ENCODE measurements around the gene FLRT3.

The FLRT3 gene

DNA sequence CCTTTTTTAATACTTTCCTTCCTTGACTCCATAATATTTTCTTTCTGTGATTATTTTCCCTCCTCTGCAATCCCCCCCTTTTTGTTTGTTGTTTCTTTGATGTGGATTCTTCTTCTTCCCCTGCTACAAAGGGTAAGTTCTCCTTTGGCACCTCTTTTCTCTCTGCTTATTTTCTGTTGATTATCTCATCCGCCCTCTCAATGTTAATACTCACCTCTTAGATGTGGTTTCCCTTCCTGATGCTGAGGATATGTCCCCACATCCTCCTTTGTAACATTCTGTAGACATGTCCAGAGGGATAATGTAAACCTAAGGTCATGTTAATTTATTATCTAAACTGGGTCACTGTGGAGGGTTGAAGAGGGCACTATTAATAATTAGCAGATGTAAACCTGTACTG lies 17.7 kb downstream of the FLRT3 start:
- no peak for DNase-seq (ENCODE audit: low read depth in 2 of 2)

GRCh38 chr20:14313341-14314020 lies 23.9 kb downstream of the FLRT3 start:
- no peak for DNase-seq (ENCODE audit: low read depth in 2 of 2)

- no peak for DNase-seq (ENCODE audit: low read depth in 2 of 2)
Measured at GRCh38 chr20:14312001-14312400, 25.4 kb downstream of the FLRT3 start.

GRCh38 chr20:14310977-14311627 lies 26.3 kb downstream of the FLRT3 start:
- DNase-seq (ENCODE audit: low read depth in 2 of 2), result no peak

- DNase-seq (ENCODE audit: low read depth in 2 of 2), result no peak
Measured at GRCh38 chr20:14307956-14308355, 29.5 kb downstream of the FLRT3 start.

DNA sequence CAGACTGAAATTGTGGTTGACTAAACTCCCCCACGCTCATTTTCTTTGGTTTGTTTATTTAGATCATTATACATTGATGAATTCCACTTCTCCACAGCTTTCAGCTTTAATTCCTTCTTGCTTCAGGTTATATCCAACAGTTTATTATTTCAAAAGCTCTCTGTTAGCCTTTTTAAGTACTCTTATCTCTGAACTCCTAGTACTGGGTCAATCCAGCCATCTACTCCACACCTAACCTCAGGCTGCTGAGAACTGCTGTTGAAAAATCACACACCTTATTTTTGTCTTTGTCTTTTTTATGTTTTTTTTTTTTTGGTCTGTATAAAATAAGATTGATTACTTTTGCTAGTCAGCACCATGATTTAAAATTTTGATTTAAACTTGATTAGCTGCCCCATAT lies 32.9 kb downstream of the FLRT3 start:
- DNase-seq (ENCODE audit: low read depth in 2 of 2), result no peak

GRCh38 chr20:14303651-14304050 lies 33.8 kb downstream of the FLRT3 start:
- no peak for DNase-seq (ENCODE audit: low read depth in 2 of 2)

DNA sequence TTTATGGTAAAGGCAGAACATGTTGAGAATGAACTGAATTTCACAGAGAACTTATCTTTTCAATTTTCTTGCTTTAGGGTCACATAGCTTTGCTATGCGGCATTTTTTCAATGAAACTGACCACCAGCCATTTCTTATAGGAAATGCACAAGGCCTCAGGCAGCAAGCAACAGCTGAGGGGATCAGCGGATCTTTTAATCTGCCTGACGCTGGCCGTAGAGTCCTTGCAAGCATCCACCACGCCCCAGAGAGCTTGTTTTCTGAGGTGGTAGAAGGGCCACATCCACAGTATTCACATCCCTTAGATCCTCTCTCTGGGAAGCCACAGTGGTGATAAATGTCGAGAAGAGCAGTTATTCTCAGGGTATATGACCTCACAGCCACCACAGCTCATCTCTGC lies 34.3 kb downstream of the FLRT3 start:
- DNase-seq (ENCODE audit: low read depth in 2 of 2), result no peak

DNA sequence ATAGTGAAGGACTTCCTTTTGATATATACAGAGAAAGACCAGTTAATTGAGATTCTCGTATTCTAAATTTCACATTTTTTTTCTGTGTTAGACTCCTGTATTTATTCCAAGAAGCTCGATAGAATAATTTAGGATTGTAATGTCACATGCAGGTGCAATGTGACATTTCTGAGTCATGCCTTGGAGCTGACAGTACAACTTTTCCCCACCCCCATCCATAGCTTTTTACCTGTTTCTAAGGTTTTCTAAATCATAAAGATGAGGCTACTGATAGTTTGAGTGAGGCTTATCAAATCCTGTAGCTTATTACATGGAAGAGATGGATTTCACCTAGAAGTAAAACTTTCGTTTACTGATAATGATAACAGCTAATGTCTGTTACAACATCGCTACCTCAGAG lies 37.6 kb downstream of the FLRT3 start:
- DNase-seq (ENCODE audit: low read depth in 2 of 2), result no peak

DNA sequence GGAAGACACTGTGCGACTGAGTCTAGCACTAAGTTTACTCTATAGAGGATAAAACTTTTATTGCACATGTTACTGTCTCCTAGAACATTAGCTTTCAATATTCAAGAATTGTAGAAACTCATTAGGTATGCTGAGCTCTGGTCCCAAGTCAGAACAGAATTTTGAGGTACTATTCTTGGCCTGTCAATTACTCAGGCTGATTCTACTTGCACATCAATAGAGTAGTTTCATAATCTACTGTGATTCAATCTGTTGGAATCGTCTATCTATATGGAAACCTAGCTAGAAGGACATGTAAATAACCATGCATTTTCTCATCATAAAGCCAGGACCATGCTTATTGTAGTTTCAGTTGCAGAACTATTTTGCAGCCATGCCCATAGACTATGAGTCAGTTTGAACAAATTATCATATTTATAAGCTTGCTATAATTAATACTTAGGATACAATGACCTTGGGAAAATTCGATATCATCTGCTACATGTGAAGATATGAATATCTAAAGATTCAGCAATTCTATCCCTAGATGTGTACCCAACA lies 41.6 kb downstream of the FLRT3 start:
- no peak for DNase-seq (ENCODE audit: low read depth in 2 of 2)

GRCh38 chr20:14295238-14295637 lies 42.2 kb downstream of the FLRT3 start:
- DNase-seq (ENCODE audit: low read depth in 2 of 2), result no peak

DNA sequence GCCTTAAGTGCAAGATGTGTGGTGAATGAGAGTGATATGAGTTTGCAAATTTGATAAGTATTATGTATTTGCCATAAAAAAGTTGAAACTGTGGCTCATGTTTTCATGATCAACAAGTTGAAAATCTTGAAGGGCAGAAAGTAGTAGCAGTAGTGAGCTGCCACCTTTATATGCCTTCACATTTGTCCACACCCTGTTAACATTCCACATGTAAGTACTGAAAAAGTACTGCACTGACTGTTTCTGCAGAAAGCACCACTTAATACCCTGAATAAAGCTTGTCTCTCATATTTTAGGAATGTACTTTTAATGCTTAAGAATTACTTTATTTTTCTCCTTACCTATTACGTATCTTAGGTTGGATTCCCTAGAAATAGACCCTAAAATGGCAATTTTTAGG lies 45.9 kb downstream of the FLRT3 start:
- no peak for DNase-seq (ENCODE audit: low read depth in 2 of 2)

DNA sequence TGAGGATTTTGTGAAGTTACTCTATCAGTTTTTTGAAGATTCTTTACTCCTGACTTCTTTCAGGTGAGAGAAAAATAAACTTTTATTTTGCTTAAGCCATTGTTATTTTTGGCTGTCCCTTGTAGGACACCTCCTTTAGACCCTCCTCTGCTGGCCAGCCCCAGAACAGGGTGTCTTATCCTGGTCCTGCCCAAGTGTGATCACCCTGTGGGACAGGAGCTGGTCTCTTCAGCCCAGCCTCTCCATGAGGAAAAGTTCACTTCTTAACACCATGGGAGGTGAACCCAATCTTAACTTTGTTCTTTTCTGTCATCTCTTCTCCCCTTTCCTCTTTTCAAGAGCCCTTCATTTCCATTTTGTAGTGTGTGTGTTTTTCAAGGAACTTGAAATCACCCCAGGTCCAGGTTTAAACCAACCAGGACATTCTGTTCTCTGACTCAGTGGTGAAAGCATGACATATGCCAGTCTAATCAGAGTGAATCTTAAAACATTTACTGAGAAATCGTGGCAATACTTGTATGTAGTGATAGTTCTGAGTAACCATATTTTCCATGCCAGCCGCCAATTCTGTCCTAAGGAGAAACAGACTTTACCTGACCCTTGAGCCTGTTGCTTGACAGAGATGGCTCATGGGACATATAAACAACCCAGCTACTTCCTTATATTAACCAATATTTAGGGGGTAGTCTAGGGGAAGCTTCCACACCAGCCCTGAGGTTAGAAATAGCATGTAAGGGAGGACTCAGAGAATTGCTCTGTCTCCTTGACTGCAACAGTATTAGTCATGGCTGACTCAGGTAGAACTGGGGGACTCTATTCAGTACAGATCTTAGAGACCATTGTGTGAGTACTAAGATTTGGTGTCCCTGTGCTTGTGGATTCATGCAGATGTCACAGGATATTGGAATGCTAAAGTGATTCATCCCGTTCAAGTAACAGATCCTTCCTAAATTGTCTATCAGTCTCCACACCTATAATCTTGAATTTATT lies 48.8 kb downstream of the FLRT3 start:
- no peak for DNase-seq (ENCODE audit: low read depth in 2 of 2)

GRCh38 chr20:14284443-14284842 lies 53.0 kb downstream of the FLRT3 start:
- DNase-seq (ENCODE audit: low read depth in 2 of 2), result no peak

- DNase-seq (ENCODE audit: low read depth in 2 of 2), result no peak
Measured at GRCh38 chr20:14282140-14282539, 55.3 kb downstream of the FLRT3 start.

Data from stimulated activated CD4-positive, alpha-beta T cell treated with anti-CD3 and anti-CD28 coated beads, Interleukin-4, amount 100 ng/mL, for 48 hours (primary cell).